ES-I3 (cell line): ENCODE results near the gene GOLGA6C.
"Not testable (repeated sequence)": the region's sequence is repeated elsewhere in the genome, so short reads cannot be mapped to it uniquely, and the experiment has no call there.

Experiments used
- H3K36me3 ChIP-seq: 2 replicates; pipeline ENCODE4 v1.6.1; 2013; ENCODE audit warnings: mild to moderate bottlenecking, low read length, control low read depth, moderate library complexity; ENCODE audit not compliant: insufficient read depth
- H3K4me1 ChIP-seq: 2 replicates; pipeline ENCODE4 v1.6.1; 2013; ENCODE audit warnings: mild to moderate bottlenecking, control low read depth, low read length; ENCODE audit not compliant: insufficient read depth
- H3K9ac ChIP-seq: 2 replicates; pipeline ENCODE4 v1.6.1; 2013; ENCODE audit warnings: low read depth, mild to moderate bottlenecking, low read length, moderate library complexity
- H3K9me3 ChIP-seq: 2 replicates; pipeline ENCODE4 v1.6.1; 2013; ENCODE audit warnings: mild to moderate bottlenecking, low read length, moderate library complexity; ENCODE audit not compliant: control insufficient read depth, insufficient read depth

Gene GOLGA6C

GRCh38 chr15:75307778-75308390, 49.8 kb downstream of the GOLGA6C start:
- H3K36me3 ChIP-seq: no peaks in the 10 kb centered on the region
- H3K4me1 ChIP-seq: peaks cover 3% of the 10 kb centered on the region; the same call in 1 of the 2 replicates
- H3K9me3 ChIP-seq: no peaks in the 10 kb centered on the region
- no peak overlapping the region for H3K9ac ChIP-seq

GRCh38 chr15:75309711-75310110, 51.6 kb downstream of the GOLGA6C start:
- no peak overlapping the region for H3K9ac ChIP-seq
- no peaks in the 10 kb centered on the region for H3K9me3 ChIP-seq
- H3K36me3 ChIP-seq: no peaks in the 10 kb centered on the region
- H3K4me1 ChIP-seq: peaks cover 3% of the 10 kb centered on the region; the same call in 1 of the 2 replicates

GRCh38 chr15:75312548-75312947, 54.4 kb downstream of the GOLGA6C start:
- not testable (repeated sequence) for H3K4me1 ChIP-seq, H3K9ac ChIP-seq, H3K9me3 ChIP-seq

DNA sequence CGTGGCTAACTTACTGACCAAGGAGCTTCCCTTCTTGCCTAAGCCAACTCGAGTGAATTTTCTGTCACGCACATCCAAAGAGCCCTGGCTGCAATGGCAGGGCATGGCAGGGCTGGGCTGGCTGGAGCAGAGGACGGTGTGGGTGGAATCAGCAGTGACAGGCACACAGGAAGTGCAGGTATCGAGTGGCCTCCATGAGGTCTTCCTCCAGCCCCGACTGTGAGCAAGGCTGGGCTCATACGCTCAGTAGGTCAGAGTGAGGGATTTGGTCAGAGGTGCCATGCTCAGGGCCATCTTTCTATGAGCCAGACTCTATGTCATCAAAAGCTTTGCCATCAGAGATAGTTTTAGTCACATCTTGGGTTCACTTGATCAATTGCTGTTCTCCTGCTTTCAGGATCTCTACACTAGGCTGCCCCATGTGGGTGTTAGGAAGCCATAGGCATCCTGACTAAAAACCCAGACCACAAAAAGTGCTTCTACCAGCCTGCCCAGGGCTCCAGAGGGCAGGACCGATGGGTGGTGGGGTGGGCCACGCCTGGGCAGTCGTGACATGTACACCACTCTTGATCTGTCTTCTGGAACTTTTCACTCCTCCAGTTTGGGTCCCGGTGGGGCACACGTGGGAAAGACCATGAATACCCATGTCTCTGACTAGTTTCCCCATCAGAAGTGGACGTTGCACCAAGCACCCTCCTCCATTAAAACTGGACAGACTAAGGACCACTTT, 55.1 kb downstream of the GOLGA6C start:
- Histone ChIP-seq H3K4me1 (no peaks in the 10 kb centered on the region), H3K9ac (no peak overlapping the region), H3K36me3 (no peaks in the 10 kb centered on the region), H3K9me3 (no peaks in the 10 kb centered on the region)

More at GRCh38 chr15:75312548-75312947, 54.4 kb downstream of the GOLGA6C start:
- H3K36me3 ChIP-seq: not testable (repeated sequence)

DNA sequence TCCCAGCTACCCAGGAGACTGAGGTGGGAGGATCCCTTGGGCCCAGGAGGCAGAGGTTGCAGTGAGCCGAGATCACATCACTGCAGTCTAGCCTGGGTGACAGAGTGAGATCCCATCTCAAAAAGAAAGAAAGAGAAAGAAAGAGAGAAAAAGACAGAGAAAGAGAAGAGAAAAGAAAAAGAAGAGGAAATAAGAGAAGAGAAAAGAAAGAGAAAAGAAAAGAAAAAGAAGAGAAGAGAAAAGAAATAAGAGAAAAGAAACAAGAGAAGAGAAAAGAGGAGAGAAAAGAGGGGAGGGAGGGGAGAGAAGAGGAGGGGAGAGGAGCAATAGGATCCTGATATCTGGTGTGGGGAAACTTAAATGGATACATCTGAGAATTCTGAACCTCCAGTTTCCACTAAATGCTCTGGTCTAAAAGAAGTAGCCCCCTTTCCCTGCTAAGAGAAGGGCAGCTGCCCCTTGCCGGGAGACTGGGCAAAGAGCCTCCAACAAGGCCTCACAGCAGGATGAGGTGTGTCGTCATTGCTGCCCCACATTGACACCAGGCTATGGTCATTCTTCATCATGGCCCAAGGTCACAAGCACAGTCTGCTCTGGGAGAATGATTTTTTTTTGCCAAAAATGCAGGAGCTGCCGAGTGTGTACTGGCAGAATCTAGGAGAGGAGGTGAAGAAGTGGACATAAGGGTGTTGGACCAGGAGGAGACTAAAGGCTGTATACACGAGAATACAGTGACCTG, 56.6 kb downstream of the GOLGA6C start:
- H3K9ac ChIP-seq: no peak overlapping the region
- H3K9me3 ChIP-seq: no peaks in the 10 kb centered on the region
- H3K36me3 ChIP-seq: no peaks in the 10 kb centered on the region
- no peaks in the 10 kb centered on the region for H3K4me1 ChIP-seq

DNA sequence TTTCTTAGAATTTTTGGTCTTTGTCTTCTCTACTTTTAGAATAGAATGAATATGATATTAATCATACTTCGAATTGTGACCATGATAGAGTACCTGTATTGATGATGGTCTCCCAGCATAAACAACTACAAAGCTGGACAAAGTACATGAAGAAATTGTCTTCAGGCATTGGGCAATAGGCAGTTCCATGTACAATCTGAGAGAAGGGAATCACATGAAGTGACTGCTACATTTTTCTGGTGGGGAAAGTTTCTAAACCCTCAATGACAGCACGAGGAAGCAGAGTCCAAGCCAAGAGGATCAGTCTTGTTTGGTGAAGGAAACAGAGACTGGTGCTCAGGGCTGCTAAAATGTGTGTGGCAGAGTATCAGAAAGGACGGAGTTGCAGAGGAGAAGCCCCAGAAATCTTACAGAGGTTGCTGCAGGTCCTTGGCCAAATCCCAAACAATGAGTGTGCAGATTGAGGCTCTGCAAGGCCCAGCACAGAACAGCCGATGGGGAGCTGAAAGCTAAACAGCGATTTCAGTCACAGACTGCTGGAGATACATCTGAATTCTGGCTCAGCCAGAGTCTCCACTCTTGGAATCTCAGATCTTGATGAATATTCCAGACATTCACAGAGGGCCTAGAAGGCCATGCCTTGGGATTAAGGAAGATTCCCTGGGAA, 61.2 kb downstream of the GOLGA6C start:
- not testable (repeated sequence) for H3K9me3 ChIP-seq, H3K36me3 ChIP-seq, H3K9ac ChIP-seq, H3K4me1 ChIP-seq
